ENCODE data around the gene DDX10.
A peak's percentile ranks its signal among the peaks of the same experiment; 100 is the strongest.

Gene DDX10

DNA sequence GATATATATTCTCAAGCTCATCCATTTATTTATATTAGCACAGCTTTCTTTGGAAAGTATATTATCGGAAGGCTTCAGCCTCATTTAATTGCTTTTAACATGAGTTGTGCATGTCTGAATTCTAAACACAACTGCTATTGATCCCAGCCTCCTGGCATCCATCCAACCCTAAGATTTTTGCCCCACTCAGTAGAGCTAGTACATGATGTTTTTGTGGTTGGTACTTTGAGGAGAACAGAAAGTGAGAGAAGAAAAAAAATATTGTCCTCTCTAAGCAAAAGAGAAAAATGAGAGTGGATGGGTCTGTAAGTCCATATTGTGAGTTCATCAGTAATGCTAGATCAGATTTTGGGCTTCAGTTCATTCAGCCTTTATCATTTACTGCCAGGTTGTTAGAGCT lies 198.7 kb downstream of the DDX10 start:
- no peak for DNase-seq (ENCODE audit: low read depth)
- TF ChIP-seq, protein P1, sequence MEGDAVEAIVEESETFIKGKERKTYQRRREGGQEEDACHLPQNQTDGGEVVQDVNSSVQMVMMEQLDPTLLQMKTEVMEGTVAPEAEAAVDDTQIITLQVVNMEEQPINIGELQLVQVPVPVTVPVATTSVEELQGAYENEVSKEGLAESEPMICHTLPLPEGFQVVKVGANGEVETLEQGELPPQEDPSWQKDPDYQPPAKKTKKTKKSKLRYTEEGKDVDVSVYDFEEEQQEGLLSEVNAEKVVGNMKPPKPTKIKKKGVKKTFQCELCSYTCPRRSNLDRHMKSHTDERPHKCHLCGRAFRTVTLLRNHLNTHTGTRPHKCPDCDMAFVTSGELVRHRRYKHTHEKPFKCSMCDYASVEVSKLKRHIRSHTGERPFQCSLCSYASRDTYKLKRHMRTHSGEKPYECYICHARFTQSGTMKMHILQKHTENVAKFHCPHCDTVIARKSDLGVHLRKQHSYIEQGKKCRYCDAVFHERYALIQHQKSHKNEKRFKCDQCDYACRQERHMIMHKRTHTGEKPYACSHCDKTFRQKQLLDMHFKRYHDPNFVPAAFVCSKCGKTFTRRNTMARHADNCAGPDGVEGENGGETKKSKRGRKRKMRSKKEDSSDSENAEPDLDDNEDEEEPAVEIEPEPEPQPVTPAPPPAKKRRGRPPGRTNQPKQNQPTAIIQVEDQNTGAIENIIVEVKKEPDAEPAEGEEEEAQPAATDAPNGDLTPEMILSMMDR (IDR thresholded peaks at IDR 0.05; ENCODE audit: control insufficient read depth, insufficient read depth, low read depth, low read length, missing control alignments): no peak
- no peak overlapping the region for H3K4me3 ChIP-seq (ENCODE audit: control insufficient read depth, low read depth, low read length)

DNA sequence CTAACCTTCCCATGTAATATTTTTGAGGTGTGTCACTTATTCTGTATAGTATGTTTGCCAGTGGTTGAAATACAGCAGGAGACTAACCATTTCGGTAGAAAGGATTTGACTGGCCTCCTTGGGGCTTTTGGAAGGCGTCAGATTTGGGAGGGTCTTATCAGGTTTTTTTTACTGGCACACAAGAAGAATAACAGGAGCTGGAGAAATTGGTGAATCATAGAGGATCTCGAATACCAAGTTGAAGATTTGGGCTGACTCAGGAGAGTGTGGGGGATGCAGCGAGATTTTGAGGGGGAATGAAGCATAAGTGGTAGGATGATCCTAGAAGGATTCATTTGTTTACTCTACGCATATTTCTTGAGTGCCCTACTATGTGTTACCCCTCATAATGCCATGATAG lies 200.5 kb downstream of the DDX10 start:
- H3K4me3 ChIP-seq (ENCODE audit: control insufficient read depth, low read depth, low read length): no peak overlapping the region
- DNase-seq (ENCODE audit: low read depth): no peak
- TF ChIP-seq, protein P1 (IDR thresholded peaks at IDR 0.05; ENCODE audit: control insufficient read depth, insufficient read depth, low read depth, low read length, missing control alignments): no peak

DNA sequence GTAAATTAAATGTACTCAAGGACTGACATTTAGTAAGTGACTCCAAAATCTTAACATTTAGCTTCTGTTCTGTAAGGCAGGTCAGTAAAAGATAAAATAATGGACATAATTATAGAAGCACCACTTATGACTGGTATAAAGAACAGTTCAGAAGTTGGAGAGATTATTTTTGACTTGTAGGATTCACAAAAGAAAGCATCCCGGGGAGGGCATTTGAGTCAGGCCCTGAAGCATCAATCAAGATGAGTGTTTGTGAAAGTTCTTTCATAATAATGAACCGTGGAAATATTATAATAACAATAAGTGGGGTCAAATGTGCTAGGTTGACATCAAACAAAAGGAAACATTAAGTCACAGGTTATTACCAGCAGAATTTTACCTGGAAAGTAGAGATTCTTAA lies 201.9 kb downstream of the DDX10 start:
- no peak overlapping the region for H3K4me3 ChIP-seq (ENCODE audit: control insufficient read depth, low read depth, low read length)
- no peak for DNase-seq (ENCODE audit: low read depth)
- TF ChIP-seq, protein P1 (IDR thresholded peaks at IDR 0.05; ENCODE audit: control insufficient read depth, insufficient read depth, low read depth, low read length, missing control alignments): no peak

DNA sequence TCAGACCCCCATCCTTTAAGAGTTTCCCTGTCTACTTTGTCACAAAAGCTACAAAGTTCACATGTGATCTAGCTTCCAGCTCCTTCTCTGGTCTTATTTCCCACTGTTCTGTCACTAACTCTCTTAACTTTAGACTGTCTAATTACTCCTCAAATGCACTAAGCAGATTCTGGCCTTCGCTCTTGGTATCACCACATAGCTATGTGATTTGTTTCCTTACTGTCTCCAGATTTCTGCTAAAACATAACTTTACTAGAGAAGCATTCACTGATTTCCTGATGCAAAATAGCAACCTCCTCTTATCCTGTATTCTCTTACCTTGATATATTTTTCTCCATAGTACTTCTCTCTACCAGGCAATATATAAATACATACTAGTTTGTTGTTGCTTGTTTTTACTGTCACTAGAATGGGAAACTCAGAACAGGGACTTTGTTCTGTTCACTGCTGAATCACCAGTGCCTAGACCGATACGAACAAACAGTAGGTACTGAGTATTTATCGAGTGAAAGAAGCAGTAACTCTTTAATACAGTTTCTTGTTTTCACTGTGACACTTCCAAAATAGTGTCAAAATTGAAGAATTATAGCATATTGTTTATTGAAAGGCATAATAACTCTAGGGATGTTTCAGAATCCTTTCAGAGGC lies 205.6 kb downstream of the DDX10 start:
- TF ChIP-seq, protein P1 (IDR thresholded peaks at IDR 0.05; ENCODE audit: control insufficient read depth, insufficient read depth, low read depth, low read length, missing control alignments): no peak
- H3K4me3 ChIP-seq (ENCODE audit: control insufficient read depth, low read depth, low read length): no peak overlapping the region
- no peak for DNase-seq (ENCODE audit: low read depth)

DNA sequence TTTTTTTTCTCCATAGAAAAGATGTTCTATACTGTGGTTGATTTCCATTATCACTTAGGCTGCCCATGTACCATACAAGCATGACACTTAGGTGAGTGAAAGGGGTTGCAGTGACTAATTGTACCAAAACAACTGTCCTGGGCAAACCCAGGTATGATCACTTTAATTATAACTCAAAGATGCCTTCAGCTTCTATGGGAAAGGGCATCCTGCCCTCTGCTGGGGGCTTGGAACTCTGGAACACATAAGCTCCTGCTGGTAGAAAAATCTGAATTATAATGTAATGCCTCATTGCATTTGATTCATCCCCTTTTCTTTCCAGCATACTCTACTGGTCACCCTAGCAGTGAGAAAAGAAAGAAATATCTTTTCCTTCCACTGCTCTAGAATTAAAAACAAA lies 206.3 kb downstream of the DDX10 start:
- TF ChIP-seq, protein P1 (IDR thresholded peaks at IDR 0.05; ENCODE audit: control insufficient read depth, insufficient read depth, low read depth, low read length, missing control alignments): peak; percentile 72
- DNase-seq (ENCODE audit: low read depth): no peak
- H3K4me3 ChIP-seq (ENCODE audit: control insufficient read depth, low read depth, low read length): no peak overlapping the region

DNA sequence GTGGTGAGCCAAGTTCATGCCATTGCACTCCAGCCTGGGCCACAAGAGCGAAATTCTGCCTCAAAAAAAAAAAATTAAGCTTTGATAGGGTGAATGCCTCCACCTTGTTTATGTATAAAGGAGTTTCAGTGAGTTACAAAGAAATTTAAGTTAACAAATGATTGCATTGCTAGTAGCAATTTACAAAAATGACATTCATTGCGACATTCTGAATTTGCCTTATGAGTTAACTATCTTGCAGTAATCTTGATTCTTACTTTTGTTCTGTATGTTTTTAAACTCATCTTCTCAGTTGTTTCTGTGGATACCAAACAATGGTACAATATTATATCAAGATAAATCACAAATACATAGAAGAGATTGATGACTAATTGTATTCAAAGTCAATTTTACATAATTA lies 207.0 kb downstream of the DDX10 start:
- no peak overlapping the region for H3K4me3 ChIP-seq (ENCODE audit: control insufficient read depth, low read depth, low read length)
- TF ChIP-seq, protein P1 (IDR thresholded peaks at IDR 0.05; ENCODE audit: control insufficient read depth, insufficient read depth, low read depth, low read length, missing control alignments): no peak
- no peak for DNase-seq (ENCODE audit: low read depth)
